Adipocyte (in vitro differentiated cells): ENCODE measurements around the gene RAB11B.

Experiments
- DNase-seq: peaks from one replicate; pipeline ENCODE4 v3.0.0-alpha.2; 2015; ENCODE audit warnings: low read depth
- H3K27me3 ChIP-seq: replicated peaks from 2 replicates; pipeline ENCODE4 v1.7.0; 2013; ENCODE audit warnings: mild to moderate bottlenecking, low read length, moderate library complexity; ENCODE audit not compliant: control insufficient read depth, insufficient read depth
- H3K36me3 ChIP-seq: 2 replicates; pipeline ENCODE4 v1.7.0; 2013; ENCODE audit warnings: low read length, mild to moderate bottlenecking, moderate library complexity; ENCODE audit not compliant: control insufficient read depth, insufficient read depth, severe bottlenecking
- H3K4me1 ChIP-seq: 2 replicates; pipeline ENCODE4 v1.7.0; 2013; ENCODE audit warnings: mild to moderate bottlenecking, low read length, moderate library complexity; ENCODE audit not compliant: control insufficient read depth, insufficient read depth
- H3K4me3 ChIP-seq: 2 replicates; pipeline ENCODE4 v1.7.0; 2013; ENCODE audit warnings: mild to moderate bottlenecking, low read length, moderate library complexity
- H3K9ac ChIP-seq: 2 replicates; pipeline ENCODE4 v1.7.0; 2013; ENCODE audit warnings: mild to moderate bottlenecking, low read length, moderate library complexity
- H3K9me3 ChIP-seq: 2 replicates; pipeline ENCODE4 v1.7.0; 2013; ENCODE audit warnings: mild to moderate bottlenecking, low read length, moderate library complexity; ENCODE audit not compliant: control insufficient read depth

Gene RAB11B

DNA sequence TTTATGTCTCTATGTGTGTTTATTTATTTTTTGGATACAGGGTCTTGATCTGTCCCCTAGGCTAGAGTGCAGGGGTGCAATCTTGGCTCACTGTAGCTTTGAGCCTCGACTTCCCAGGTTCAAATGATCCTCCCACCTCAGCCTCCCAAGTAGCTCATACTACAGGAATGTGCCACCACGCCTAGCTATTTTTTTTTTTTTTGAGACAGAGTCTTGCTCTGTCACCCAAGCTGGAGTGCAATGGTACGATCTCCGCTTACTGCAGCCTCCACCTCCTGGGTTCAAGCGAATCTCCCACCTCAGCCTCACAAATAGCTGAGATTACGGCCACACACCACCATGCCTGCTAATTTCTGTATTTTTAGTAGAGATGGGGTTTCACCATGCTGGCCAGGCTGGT, 31.2 kb upstream of the RAB11B start:
- DNase-seq: no peak
- Histone ChIP-seq H3K9ac (no peak overlapping the region), H3K4me1 (peaks cover 32% of the 10 kb centered on the region), H3K4me3 (no peak overlapping the region), H3K36me3 (no peaks in the 10 kb centered on the region), H3K9me3 (no peaks in the 10 kb centered on the region), H3K27me3 (no peaks in the 10 kb centered on the region)

DNA sequence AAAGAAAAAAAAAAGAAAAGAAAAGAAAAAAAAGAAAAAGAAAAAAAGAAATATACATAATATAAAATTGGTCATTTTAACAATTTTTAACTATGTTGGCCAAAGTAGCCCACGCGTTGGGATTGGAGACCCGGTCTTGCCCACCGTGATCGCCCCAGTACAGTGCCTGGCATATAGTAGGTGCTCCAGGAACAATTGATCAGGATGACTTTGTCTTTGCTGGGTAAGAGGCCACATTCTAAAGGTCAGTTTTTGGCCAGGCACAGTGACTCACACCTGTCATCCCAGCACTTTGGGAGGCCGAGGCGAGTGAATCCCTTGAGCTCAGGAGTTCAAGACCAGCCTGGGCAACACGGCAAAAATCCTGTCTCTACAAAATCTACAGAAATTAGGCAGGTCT, 30.0 kb upstream of the RAB11B start:
- H3K4me3 ChIP-seq: no peak overlapping the region
- no peaks in the 10 kb centered on the region for H3K36me3 ChIP-seq
- no peaks in the 10 kb centered on the region for H3K9me3 ChIP-seq
- no peaks in the 10 kb centered on the region for H3K27me3 ChIP-seq
- peaks cover 23% of the 10 kb centered on the region for H3K4me1 ChIP-seq
- no peak for DNase-seq
- H3K9ac ChIP-seq: no peak overlapping the region

GRCh38 chr19:8361921-8362793, 28.0 kb upstream of the RAB11B start:
- peak; percentile 99 for DNase-seq
- no peaks in the 10 kb centered on the region for H3K27me3 ChIP-seq

DNA sequence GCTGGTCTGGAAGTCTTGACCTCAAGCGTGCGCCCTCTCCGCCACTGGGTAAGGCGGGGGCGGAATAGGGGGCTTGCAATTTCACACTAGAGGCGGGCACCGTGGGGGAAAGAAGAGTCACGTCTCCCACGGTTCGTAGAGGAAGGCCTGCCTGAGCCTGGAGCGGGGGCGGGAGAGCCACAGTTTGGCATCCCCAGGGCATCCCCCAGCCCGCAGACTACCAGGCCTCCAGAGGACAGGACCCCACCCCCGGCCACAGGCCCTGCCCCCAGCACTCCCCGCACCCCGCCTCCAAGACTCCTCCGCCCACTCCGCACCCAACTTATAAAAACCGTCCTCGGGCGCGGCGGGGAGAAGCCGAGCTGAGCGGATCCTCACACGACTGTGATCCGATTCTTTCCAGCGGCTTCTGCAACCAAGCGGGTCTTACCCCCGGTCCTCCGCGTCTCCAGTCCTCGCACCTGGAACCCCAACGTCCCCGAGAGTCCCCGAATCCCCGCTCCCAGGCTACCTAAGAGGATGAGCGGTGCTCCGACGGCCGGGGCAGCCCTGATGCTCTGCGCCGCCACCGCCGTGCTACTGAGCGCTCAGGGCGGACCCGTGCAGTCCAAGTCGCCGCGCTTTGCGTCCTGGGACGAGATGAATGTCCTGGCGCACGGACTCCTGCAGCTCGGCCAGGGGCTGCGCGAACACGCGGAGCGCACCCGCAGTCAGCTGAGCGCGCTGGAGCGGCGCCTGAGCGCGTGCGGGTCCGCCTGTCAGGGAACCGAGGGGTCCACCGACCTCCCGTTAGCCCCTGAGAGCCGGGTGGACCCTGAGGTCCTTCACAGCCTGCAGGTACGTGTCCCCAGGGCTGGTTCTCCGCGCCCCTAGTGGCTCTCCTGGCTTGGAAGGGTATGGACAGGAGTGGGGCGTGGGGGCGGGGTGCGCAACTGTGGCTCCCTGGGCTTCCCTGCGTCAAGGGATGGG, 26.1 kb upstream of the RAB11B start, which contains the start of gene ANGPTL4:
Gene ANGPTL4 (plus strand): TSS at position 353 of the 969 bp plus-strand sequence. CDS start 167 bp downstream, at position 520.
- Histone ChIP-seq H3K9me3 (no peaks in the 10 kb centered on the region), H3K9ac (peak within 1 kb of the TSS; percentile 94), H3K4me1 (peaks cover 43% of the 10 kb centered on the region), H3K4me3 (peak within 1 kb of the TSS; percentile 90), H3K27me3 (no peaks in the 10 kb centered on the region), H3K36me3 (peaks cover 25% of the 10 kb centered on the region)
- peak; percentile 94 for DNase-seq

More at GRCh38 chr19:8361921-8362793, 28.0 kb upstream of the RAB11B start:
- peak overlapping the region; percentile 71 for H3K4me3 ChIP-seq
- peaks cover 26% of the 10 kb centered on the region for H3K4me1 ChIP-seq
- H3K9me3 ChIP-seq: no peaks in the 10 kb centered on the region
- peak overlapping the region; percentile 88 for H3K9ac ChIP-seq
- H3K36me3 ChIP-seq: peaks cover 9% of the 10 kb centered on the region

- Histone ChIP-seq H3K27me3 (no peaks in the 10 kb centered on the region), H3K9ac (peak overlapping the region; percentile 94), H3K4me1 (peaks cover 60% of the 10 kb centered on the region), H3K4me3 (peak overlapping the region; percentile 90), H3K36me3 (peaks cover 44% of the 10 kb centered on the region), H3K9me3 (no peaks in the 10 kb centered on the region)
- no peak for DNase-seq
These were observed 24.0 kb upstream of the RAB11B start for GRCh38 chr19:8366121-8366581.

GRCh38 chr19:8366961-8367326, 23.2 kb upstream of the RAB11B start:
- H3K9me3 ChIP-seq: no peaks in the 10 kb centered on the region
- DNase-seq: peak; percentile 44
- H3K4me3 ChIP-seq: peak overlapping the region; percentile 90
- peak overlapping the region; percentile 94 for H3K9ac ChIP-seq
- peaks cover 52% of the 10 kb centered on the region for H3K36me3 ChIP-seq
- H3K27me3 ChIP-seq: no peaks in the 10 kb centered on the region
- H3K4me1 ChIP-seq: peaks cover 64% of the 10 kb centered on the region

GRCh38 chr19:8367327-8368001, 22.7 kb upstream of the RAB11B start:
- H3K36me3 ChIP-seq: peaks cover 57% of the 10 kb centered on the region
- peak overlapping the region; percentile 90 for H3K4me3 ChIP-seq
- H3K9me3 ChIP-seq: no peaks in the 10 kb centered on the region
- no peaks in the 10 kb centered on the region for H3K27me3 ChIP-seq
- peak overlapping the region; percentile 94 for H3K9ac ChIP-seq
- H3K4me1 ChIP-seq: peaks cover 59% of the 10 kb centered on the region
- peak; percentile 99 for DNase-seq

- Histone ChIP-seq H3K4me3 (no peak overlapping the region), H3K36me3 (peaks cover 79% of the 10 kb centered on the region), H3K27me3 (no peaks in the 10 kb centered on the region), H3K4me1 (peaks cover 64% of the 10 kb centered on the region), H3K9ac (peak overlapping the region; percentile 67), H3K9me3 (no peaks in the 10 kb centered on the region)
- no peak for DNase-seq
These were observed 19.8 kb upstream of the RAB11B start for GRCh38 chr19:8370176-8371010.

DNA sequence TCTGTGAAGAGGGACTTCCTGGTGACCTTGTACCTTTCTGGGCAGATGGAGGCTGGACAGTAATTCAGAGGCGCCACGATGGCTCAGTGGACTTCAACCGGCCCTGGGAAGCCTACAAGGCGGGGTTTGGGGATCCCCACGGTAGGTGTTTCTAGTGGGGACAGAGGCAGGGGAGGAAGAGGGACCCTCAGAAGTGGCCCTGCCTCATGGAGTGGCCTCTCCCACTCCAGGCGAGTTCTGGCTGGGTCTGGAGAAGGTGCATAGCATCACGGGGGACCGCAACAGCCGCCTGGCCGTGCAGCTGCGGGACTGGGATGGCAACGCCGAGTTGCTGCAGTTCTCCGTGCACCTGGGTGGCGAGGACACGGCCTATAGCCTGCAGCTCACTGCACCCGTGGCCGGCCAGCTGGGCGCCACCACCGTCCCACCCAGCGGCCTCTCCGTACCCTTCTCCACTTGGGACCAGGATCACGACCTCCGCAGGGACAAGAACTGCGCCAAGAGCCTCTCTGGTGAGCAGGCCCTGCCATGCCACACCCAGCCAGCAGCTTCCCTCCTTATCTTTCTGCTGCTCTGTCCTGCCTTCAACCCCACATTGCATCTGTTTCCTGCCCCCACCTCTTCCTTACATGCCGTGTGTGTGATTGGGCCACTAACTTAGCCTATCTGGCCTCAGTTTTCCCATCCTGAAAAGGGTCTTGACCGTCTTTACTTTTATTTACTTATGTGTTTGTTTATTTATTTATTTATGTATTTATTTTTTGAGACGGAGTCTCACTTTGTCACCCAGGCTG, 19.0 kb upstream of the RAB11B start:
- no peaks in the 10 kb centered on the region for H3K27me3 ChIP-seq
- H3K9me3 ChIP-seq: no peaks in the 10 kb centered on the region
- DNase-seq: no peak
- peak overlapping the region; percentile 44 for H3K4me3 ChIP-seq
- peaks cover 74% of the 10 kb centered on the region for H3K36me3 ChIP-seq
- H3K9ac ChIP-seq: peak overlapping the region; percentile 67
- peaks cover 58% of the 10 kb centered on the region for H3K4me1 ChIP-seq
